CMK (cell line): Measurements from ENCODE around the gene NAPB.
"Not testable (repeated sequence)": the region's sequence is repeated elsewhere in the genome, so short reads cannot be mapped to it uniquely, and the experiment has no call there.

Experiments used
- DNase-seq: peaks from one replicate; pipeline ENCODE4 v3.0.0-alpha.2; 2010; ENCODE audit warnings: low read depth

The NAPB gene

DNA sequence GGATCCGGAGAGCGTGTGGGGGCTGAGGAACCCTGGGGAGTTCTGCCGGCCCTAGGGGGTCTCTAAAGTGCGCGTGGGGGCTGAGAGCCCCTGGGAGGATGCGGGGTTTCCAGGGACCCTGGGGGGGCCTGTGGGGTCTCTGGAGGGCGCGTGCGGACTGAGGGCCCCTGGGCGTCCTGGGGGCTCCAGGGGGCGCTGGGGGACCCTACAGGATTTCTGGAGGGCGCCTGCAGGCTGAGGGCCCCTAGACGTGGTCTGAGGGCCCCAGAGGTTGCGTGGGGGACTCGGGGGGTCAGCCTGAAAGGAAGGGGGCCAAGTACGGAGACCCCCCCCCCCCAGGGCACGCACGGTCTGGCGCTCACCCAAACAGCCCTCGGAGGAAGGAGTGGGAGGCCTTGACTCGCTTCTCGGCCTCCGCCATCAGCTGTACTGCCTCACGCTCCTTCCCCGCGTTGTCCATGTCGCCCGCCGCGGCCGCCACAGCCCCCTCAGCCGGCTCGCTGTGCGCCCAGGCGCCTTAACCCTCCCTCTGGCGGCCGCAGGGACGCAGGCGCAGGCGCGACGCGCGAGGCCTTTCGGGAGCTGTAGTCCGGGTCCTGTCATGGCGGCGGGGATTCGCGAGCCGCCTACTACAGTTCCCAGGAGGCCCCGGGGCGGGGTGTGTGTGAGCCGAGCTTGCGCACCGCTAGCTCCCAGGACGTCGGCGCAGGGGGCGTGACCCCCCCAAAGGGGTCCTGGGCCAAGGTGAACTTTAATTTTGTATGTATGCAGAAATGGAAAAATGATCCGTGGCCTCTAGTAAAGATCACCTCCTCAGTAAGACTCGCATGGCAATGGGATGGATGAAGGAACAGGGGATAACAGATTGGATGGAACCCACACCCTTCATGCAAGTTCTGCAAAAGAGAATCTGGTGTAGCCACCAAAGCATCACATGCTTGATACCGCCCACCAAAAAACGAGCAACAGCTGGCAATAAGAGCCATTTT is at the start of gene NAPB:
TSS of gene NAPB (minus strand) at position 546 of the 989 bp plus-strand sequence. CDS start at position 460, 86 bp downstream.
- peak; percentile 74 for DNase-seq

DNA sequence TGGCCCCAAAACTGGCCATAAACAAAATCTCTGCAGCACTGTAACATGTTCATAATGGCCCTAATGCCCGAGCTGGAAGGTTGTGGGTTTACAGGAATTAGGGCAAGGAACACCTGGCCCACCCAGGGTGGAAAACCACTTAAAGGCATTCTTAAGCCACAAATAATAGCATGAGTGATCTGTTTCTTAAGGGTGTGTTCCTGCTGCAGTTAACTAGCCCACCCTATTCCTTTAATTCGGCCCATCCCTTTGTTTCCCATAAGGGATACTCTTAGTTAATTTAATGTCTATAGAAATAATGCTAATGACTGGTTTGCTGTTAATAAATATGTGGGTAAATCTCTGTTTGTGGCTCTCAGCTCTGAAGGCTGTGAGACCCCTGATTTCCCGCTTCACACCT is 45.7 kb upstream of the NAPB start:
- DNase-seq = not testable (repeated sequence)

DNA sequence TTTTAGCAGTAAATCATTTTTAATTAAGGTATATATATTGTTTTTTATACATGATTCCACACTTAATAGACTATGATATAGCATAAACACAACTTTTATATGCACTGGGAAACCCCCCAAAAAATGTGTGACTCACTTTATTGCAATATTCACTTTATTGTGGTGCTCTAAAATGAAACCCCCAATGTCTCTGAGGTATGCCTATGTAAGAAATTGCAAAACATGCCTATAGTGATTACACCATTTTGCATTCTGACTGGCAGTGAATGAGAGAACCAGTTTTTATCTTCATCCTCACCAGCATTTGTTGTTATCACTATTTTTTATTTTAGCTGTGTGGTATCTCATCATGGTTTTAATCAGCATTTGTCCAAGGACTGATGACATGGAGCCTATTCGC is 39.9 kb upstream of the NAPB start:
- DNase-seq = no peak

DNA sequence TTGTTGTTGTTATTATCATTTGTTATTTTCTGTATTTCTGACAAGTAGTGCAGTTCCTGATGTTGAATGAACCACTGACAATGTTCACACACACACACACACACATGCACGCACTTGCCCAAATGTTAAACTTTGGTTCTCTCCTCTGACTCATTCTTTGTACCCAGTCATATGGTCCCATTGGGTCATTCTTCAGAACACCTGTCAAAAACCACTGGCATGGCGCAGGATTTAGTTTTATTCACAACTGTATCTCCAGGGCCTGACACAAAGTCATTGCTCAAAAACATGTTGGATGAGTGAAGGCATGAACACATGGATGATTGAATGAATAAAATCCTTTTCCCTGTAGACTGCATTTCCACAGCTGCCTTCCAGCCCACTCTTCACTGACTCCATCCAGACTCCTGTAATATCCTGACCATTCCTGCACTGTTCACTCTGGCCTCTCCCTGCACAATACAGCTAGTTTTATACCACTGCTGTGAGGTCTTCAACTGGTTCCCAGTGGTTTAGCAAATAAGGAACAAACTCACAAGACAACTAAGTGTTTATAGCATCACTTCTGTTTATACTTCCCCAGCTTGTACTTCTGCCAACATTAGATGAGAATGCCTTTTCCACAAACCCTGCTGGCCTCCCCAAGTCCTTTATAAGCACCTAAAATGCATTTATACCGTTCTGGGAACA is 38.3 kb upstream of the NAPB start:
- no peak for DNase-seq

DNA sequence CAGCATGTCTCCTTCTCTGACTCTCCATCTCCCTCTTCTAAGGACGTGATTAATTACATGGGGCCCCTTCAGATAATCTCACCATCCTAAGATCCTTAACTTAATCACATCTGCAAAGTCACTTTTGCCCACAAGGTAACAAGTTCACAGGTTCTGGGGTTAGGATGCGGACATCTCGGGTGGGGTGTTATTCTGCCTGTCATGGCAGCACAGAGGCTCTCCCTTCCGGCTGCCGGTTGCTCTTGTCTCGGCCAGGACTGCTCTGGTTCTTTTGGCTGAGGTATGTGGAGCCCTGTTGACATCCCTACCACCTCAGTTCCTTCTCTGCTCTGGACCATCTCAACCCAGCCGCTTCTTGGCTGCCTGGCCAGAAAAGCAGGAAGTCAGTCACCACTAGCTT is 35.6 kb upstream of the NAPB start:
- DNase-seq = no peak

DNA sequence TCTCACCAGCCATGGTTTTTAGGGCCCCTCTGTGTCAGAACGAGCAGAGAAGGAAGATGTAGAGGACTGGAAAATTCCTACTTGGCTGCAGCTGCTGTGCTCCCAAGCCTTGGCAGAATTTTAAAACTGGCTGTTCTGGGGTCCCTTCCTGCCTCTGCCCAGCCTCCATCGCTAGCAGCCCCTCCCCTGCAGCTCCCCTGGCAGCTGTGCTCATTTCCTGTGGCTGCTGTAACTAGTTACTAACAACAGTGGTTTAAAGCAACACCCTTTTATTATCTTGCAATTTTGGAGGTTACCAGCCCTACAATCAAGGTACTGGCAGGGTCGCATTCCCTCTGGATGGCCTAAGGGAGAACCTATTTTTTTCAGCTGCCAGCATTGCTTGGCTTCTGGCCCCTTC is 35.1 kb upstream of the NAPB start:
- DNase-seq = no peak

DNA sequence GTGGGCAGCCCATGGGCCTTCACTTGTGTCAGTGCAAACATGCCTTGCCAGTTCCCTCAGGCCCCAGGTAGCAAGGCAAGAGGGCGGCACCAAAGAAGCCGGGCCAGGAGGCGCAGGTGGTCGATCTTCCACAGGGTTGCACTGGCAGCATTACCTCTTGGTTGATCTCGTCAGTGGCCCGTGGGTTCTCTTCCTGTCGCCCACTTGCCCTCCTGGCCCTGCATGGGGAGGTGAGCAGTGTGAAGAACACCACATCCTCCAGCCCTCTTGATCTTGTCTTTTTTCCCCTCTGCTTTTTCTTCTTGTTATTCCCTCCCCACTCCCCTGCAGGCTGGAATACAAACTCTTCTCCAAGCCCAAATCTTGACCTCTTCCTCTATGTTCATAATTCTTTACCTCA is 34.4 kb upstream of the NAPB start:
- no peak for DNase-seq

DNA sequence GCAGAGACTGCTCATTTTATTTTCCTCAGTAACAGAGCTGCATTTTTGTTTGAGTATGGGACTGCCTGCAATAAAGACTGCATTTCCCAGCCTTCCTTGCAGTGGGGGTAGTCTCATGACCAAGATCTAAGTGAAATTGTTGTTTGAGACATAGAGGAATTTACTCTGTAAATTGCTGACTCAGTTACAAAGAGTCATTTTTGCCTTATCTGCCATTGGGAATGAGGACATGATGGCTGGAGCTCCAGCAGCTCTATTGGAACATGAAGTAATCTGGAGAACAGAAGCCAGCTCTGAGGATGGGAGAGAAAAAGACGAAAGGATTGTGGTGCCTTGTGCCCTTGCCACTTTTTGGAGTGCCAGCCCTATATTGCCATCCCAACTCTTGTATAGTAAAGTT is 33.5 kb upstream of the NAPB start:
- DNase-seq = no peak

DNA sequence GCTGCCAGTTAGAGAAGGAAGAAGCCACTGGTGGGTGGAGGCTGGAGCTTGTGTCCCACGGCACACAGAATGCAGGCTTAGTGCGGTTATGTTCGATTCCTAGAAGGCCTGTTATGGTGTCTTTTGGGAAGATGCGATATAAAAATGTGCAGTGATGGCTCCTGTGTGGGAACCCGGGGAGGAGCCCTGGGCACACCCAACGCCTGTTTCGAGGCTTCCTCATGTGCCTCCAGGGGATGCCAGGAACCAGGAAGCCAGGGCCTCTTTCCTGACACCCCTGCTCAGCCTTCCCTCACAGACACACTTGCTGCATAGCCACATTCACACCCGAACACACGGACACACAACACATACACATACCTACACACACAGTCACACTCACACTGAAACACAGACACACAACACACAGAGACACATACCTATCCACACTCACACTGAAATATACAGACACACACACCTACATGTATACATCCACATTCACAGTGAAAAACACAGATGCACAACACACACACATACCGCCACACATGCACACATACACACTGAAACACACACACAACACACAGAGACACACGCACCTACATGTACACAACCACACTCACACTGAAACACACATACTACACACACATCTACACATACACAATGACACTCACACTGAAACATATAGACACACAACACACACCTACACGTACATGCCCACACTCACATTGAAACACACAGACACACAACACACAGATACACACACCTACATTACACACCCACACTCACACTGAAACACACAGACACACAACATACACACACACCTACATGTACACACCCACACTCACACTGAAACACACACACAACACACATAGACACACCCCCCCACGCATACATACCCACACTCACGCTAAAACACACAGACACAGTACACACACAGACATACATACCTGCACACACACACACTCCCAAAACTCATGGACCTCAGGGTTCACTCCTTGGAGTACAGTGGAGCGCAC is 32.6 kb upstream of the NAPB start:
- DNase-seq = no peak

DNA sequence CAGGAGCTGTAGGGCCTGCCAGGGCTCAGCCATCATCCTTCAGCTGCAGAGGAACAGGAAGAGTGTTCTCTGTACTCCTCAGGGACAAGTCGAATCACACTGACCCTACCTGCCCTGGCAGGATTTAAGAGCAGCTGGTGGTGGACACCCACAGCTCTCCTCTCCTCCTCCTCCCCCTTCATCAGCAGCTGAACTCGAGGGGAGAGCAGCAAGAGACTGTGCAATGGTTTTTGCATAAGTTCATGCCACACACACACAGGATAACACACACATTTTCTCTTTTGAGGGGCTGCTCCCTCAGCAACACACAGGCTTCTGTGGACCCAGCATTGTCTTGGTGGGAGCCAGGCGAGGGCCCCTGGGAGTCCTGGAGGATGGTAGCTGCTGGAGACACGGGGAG is 31.5 kb upstream of the NAPB start, which contains the start of gene CST11:
TSS of gene CST11 (minus strand) at position 101 of the 400 bp plus-strand sequence. CDS start at position 36, 65 bp downstream.
- DNase-seq = no peak

DNA sequence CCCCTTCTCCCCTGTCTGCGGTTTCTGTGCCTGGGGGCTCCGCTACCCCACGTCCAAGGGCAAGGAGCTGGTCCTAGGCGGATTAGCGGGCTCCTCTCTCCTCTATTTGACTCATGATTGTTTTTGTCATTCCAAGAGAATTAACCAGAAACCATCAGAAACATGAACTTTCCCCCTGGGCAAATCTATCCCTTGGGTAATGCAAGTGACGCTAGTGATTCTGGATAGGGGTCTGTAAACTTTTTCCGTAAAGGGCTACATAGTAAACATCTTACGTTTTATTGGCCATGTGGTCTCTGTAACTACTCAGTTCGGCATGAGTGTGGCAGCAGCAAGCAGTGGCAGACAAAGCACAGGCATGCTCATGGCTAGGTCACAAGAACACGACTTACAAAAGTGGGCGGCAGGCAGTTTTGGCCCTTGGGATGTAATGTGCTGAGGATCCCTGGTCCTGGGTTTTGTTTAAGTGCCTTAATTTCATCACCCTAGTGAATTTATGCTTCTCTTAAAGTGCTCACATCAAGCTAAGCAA is 30.7 kb upstream of the NAPB start:
- DNase-seq = no peak

DNA sequence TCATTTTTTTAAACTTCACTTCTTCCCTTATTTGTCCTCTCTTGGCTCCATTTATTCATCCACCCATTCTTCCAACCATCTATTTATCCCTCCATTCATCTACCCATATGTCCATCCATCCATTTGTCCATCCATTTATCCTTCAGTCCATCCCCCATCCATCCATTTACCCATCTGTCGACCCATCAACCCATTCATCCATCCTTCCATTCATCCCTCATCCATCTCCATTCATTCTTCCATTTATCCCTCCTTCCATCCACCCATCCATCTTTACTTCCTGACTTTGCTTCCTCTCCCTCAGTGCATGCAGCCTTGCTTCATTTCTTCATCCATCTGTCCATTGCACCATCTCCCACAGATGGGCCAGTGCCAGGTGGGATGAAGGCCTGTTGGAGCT is 29.6 kb upstream of the NAPB start:
- DNase-seq = no peak

DNA sequence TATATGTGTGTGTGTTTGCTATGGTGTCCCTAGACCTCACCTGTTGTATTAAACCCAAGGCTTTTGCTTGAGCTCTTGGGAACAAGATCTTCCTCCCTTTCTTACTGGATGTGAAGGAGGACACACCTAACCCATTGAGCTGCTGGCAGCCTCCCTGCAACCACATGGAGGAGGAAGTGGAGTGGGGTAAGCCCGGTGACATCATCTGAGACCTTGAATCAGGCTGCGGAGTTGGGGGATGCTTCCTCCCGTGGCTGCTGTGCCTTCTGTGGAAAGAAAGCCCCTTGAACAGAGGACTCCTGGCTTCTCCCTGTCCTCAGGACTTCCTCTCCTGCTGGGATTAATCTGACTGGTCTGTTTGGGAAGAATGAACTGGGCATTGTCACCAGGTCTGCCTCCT is 28.1 kb upstream of the NAPB start:
- no peak for DNase-seq

DNA sequence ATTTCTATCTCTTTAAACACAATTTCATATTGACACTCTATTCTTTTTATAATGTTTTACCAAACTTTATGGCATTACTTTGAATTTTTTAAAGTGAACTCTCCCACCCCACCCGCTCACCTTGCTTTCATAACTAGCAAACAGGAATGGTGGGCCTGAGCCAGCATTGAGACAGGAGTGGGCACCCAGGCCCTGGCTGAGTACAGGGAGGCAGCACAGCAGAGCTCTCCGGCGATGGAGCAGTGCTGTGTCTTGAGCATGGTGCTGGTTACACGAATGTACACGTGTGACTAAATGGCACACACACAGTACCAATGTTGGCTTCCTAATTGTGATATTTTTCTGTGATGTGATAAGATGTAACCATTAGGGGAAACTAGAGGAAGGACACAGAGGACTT is 26.9 kb upstream of the NAPB start:
- no peak for DNase-seq

DNA sequence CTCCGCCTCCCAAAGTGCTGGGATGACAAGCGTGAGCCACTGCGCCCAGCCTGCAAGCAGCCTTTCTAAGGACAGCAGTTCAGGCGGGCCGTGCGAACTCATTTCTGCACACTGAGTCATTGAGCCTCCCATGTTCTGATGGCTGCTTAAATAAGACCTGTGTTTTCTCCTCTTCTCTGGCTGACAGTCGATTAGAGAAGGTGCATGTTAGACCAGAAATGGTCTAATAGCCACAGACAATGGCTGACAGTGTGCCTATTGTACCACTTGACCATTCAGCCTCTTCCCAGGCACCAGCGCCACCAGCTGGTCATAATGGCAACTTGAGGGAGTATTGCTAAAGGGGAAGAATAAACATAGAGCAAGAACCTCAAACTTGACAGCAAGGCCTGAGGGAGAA is 25.2 kb upstream of the NAPB start:
- DNase-seq = no peak

DNA sequence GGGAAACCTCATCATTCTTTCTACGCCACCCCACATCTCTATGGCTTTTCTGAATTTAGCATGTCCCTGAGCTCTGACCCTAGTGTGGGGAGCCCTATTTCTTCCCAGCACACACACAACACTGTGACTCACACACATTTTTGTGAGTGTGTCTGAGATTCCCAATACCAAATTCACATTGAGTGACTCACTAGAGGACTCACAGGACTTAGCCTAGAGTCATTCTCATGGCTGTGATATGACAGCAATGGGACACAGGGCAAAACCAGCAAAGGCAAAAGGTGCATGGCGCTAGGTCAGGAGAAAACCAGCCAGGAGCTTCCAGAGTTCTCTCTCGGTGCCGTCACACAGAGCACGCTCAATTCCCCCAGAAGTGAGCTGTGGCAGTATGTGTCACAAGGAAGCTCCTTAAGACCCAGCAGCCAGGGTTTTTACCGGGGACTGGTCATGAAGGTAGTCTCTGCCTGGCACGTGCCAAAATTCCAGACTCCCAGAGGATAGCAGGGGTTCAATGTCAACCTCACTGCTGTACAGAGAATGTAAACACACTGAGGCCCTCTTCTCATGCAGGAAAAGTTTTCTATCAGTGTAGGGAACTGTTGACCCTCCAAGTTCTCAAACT is 24.4 kb upstream of the NAPB start:
- no peak for DNase-seq

DNA sequence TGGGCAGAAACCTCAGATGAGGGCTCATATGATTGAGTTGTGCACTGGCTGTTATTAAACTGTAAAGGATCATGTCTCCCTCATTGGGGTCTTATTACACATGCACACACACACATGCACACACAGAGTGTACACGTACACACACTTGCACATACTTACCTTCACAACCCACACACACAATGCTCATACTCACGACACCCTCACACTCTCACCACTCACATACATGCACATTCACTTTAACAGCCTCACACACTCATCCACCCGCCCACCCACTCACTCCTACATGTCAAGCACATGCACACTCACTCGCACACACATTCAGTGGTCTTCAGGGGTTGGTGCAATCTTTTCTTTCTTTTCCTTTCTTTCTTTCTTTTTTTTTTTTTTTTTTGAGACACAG is 23.6 kb upstream of the NAPB start:
- DNase-seq = no peak

DNA sequence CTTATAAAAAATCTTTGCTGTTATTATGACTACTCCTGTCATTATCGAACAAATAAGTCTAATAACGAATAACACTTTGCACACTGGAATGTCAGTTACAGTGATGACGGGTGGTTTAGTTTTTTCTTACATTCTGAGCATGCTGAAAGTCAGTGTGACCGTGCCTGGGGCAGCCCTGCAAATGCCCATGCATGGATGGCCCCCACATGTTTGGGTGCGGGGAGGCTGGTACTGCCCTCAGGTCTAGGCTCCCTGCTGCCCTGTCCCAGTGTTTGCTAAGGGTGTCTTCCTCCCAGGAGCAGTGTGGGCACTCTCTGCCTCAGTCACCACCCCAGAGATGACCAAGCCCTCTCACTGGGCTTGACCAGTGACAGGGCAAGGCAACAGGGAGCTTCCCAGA is 21.1 kb upstream of the NAPB start:
- DNase-seq = no peak

DNA sequence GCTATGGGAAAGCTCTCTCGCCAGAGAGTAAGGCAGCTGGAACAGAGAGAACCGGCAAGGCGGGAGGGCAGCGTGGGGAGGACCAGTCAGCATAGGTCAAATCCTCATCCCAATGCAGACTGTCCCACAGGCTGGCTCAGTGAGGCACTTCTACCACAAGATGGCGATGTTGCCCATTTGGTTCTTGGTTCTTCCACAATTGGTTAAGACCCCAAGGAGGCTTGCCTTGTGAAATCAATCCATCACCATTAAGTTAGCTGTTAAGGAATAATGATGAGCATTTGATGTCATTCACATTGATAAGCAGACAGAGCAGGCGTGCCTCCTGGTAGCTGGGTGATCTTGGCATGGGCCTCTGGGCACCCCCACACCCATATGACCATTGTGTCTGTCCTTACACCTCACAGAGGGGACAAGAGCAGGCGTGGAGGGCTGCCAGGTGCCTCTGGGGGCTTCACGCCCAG is 20.6 kb upstream of the NAPB start:
- peak; percentile 45 for DNase-seq

DNA sequence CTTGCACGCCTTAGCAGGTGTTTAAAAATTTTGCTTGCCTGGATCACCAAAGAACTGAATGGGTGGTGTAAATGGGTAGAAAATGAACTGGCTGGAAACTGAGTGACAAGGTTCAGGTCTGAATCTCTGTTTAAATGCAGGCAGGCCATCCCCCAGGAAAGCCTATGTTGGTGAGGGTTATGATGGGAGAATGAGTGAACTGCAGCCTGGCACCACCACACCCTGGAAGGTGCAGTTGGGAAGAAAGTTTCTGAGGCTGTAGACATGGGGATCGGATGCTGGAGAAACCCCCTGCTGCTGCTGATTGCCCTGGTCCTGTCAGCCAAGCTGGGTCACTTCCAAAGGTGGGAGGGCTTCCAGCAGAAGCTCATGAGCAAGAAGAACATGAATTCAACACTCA is 18.7 kb upstream of the NAPB start:
- no peak for DNase-seq

DNA sequence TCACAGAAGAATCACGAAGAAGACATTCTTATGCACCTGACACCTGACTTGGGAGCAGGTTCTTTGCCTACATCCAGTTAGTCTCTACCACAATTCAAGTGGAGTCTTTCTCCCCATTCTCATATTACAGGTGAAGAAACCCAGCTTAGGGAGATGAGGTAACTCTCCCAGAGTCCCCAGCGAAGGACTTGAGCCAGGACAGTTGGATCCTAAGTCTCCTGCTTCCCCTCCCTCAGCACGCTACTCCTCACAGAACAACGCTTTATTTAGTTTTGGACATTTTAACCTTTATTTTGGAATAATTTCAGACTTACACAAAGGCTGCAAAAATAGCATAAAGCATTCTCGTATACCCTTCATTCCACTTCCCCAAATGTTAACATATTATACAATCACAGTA is 17.4 kb upstream of the NAPB start:
- DNase-seq = no peak
